Measurements from ENCODE around the gene DUSP16. TPM values are rescaled to one million over a fixed set of nuclear protein-coding genes. Genes with fewer than 3 reads are reported as not detected.

Gene DUSP16
- total RNA-seq, 2 donors from 2014 or later, result 9.6 to 18.7 TPM

GRCh38 chr12:12436831-12437345 is 125.8 kb downstream of the DUSP16 start:
- H3K4me1 ChIP-seq, result peaks cover 0 to 11% of the 10 kb centered on the region in 2 donors

GRCh38 chr12:12433203-12433731 is 129.4 kb downstream of the DUSP16 start:
- TF ChIP-seq, protein P1, sequence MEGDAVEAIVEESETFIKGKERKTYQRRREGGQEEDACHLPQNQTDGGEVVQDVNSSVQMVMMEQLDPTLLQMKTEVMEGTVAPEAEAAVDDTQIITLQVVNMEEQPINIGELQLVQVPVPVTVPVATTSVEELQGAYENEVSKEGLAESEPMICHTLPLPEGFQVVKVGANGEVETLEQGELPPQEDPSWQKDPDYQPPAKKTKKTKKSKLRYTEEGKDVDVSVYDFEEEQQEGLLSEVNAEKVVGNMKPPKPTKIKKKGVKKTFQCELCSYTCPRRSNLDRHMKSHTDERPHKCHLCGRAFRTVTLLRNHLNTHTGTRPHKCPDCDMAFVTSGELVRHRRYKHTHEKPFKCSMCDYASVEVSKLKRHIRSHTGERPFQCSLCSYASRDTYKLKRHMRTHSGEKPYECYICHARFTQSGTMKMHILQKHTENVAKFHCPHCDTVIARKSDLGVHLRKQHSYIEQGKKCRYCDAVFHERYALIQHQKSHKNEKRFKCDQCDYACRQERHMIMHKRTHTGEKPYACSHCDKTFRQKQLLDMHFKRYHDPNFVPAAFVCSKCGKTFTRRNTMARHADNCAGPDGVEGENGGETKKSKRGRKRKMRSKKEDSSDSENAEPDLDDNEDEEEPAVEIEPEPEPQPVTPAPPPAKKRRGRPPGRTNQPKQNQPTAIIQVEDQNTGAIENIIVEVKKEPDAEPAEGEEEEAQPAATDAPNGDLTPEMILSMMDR (IDR thresholded peaks at IDR 0.05), result no peak
- Histone ChIP-seq H3K4me1 (no peaks in the 10 kb centered on the region), H3K27me3 (no peaks in the 10 kb centered on the region), H3K4me3 (no peak overlapping the region), H3K36me3 (no peaks in the 10 kb centered on the region), H3K9me3 (no peaks in the 10 kb centered on the region), H3K27ac (no peak overlapping the region)
- no peak for DNase-seq (ENCODE audit: low spot score)

More at GRCh38 chr12:12436831-12437345, 125.8 kb downstream of the DUSP16 start:
- Histone ChIP-seq H3K36me3 (no peaks in the 10 kb centered on the region), H3K9me3 (no peaks in the 10 kb centered on the region), H3K27me3 (no peaks in the 10 kb centered on the region), H3K4me3 (no peak overlapping the region), H3K27ac (no peak overlapping the region)
- no peak for DNase-seq (ENCODE audit: low spot score)
- TF ChIP-seq, protein P1 (IDR thresholded peaks at IDR 0.05), result no peak

GRCh38 chr12:12432364-12432763 is 130.3 kb downstream of the DUSP16 start:
- Histone ChIP-seq H3K4me3 (no peak overlapping the region), H3K36me3 (no peaks in the 10 kb centered on the region), H3K9me3 (no peaks in the 10 kb centered on the region), H3K27ac (no peak overlapping the region), H3K4me1 (no peaks in the 10 kb centered on the region), H3K27me3 (no peaks in the 10 kb centered on the region)
- TF ChIP-seq, protein P1 (IDR thresholded peaks at IDR 0.05), result no peak
- no peak for DNase-seq (ENCODE audit: low spot score)

GRCh38 chr12:12428961-12429657 is 133.6 kb downstream of the DUSP16 start:
- Histone ChIP-seq H3K27ac (no peak overlapping the region), H3K4me1 (no peaks in the 10 kb centered on the region), H3K36me3 (no peaks in the 10 kb centered on the region), H3K4me3 (no peak overlapping the region), H3K9me3 (peaks cover 0 to 2% of the 10 kb centered on the region in 2 donors), H3K27me3 (no peaks in the 10 kb centered on the region)
- no peak for DNase-seq (ENCODE audit: low spot score)
- TF ChIP-seq, protein P1 (IDR thresholded peaks at IDR 0.05), result no peak

DNA sequence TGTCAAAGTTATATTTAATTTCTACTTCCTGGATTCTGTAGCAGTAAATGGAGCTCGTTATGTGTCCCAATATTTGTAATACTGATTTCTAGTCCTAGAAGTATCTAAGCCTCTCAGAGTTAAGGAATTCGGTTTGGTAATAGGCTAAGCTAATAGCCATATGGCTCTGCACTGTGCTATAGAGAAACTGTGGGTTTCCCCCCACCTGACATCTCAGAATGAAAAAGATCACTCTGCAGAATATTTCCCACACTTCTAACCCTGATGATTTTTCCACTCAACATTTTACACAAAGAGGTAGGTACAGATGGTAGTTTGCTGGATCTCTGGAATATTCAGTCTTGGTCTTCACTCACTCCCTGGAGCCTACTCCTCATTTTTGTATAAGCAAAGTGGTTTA is 134.6 kb downstream of the DUSP16 start:
- H3K4me1 ChIP-seq, result no peaks in the 10 kb centered on the region
- no peak for DNase-seq (ENCODE audit: low spot score)
- peaks cover 0 to 12% of the 10 kb centered on the region in 2 donors for H3K9me3 ChIP-seq
- no peaks in the 10 kb centered on the region for H3K36me3 ChIP-seq
- no peak overlapping the region for H3K4me3 ChIP-seq
- no peak overlapping the region for H3K27ac ChIP-seq
- no peaks in the 10 kb centered on the region for H3K27me3 ChIP-seq
- TF ChIP-seq, protein P1 (IDR thresholded peaks at IDR 0.05), result no peak

All from right atrium auricular region (tissue), 2 donors.